ENCODE data around the gene MIPEP.
"Not testable (repeated sequence)": the region's sequence is repeated elsewhere in the genome, so short reads cannot be mapped to it uniquely, and the experiment has no call there.

The MIPEP gene

GRCh38 chr13:23893791-23894190, 4.6 kb upstream of the MIPEP start:
- not testable (repeated sequence) for H3K9me3 ChIP-seq (ENCODE audit: control insufficient read depth, low read length); H3K27ac ChIP-seq (ENCODE audit: insufficient read depth, low read depth, low read length, poor library complexity, severe bottlenecking); H3K4me1 ChIP-seq (ENCODE audit: control insufficient read depth, insufficient read depth, low read length); H3K36me3 ChIP-seq (ENCODE audit: control insufficient read depth, insufficient read depth, low read length); H3K4me3 ChIP-seq (ENCODE audit: insufficient read depth, low read depth, low read length); H3K27me3 ChIP-seq (ENCODE audit: control insufficient read depth, insufficient read depth, low read length, poor library complexity, severe bottlenecking)
- WGBS, 2 experiments = 100% methylated on average over 1 of the region's 4 CpGs; no CpG with 5 or more reads in 1 of the 2 experiments

DNA sequence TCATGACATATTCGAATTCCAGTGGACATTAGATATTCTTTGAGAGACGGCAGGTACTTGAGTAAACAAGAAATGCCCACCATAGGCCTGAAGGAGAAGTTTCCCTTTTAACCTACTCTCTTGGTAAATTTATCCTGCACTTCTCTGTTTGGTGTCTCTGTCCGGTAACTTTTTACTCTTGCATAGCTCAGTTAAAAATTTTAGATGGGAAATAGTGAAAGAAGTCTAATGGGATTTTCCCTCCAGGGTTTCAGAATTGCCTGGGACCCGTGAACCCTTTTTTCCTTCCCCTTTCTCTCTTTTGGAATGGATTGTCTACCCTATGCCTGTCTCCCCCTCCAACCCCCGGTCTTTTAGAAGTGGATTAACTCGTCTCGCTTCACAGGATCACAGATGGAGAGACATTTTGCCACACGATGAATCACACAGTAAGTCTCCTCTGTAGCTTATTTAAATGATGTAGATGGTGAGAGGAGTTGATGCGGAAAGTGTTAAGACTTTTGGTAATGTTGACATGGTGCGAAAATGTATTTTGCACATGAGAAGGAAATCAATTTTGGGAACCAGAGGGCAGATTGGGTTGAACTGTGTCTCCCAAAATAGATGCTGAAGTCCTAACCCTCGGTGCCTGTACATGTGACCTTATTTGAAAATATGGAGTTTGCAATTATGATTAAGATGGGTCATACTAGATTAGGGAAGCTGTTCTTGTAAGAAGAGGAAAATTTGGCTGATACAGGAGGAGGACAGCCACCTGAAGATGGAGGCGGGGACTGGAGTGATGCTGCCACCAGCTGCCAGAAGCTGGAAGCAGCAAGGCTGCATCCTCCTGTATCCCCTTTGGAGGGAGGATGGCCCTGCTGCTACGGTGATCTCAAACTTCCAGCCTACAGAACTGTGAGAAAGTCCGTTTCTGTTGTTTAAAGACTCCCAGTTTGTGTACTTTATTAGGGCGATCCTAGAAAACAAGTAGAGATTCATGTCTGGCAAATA, 711 bp upstream of the MIPEP start:
- peak overlapping the region; percentile 90 for H3K4me3 ChIP-seq (ENCODE audit: insufficient read depth, low read depth, low read length)
- peaks cover 11% of the 10 kb centered on the region for H3K4me1 ChIP-seq (ENCODE audit: control insufficient read depth, insufficient read depth, low read length)
- H3K27me3 ChIP-seq (ENCODE audit: control insufficient read depth, insufficient read depth, low read length, poor library complexity, severe bottlenecking) = no peaks in the 10 kb centered on the region
- no peaks in the 10 kb centered on the region for H3K9me3 ChIP-seq (ENCODE audit: control insufficient read depth, low read length)
- no peak overlapping the region for H3K27ac ChIP-seq (ENCODE audit: insufficient read depth, low read depth, low read length, poor library complexity, severe bottlenecking)
- 45 to 47% methylated on average over 15 of the region's 15 CpGs for WGBS, 2 experiments
- peaks cover under 1% of the 10 kb centered on the region for H3K36me3 ChIP-seq (ENCODE audit: control insufficient read depth, insufficient read depth, low read length)

DNA sequence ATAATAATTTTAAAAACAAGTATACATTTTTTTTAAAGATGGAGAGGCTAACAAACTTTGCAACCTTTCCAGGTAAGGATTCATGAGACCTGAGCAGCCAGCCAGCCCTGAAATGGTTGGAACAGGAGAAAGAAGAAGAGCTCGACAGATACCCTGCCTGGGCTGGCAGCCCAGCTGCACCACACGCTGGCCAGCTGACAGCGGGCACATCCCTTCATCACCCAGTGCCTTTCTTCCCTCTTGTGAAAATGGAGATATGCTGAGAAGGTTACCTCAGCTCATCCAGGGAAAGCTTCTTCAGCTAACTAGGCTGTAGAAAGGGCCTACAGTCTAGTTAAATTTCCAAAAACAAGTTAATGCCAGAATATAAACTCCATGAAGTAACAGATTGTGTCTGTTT, 4.8 kb downstream of the MIPEP start:
- H3K9me3 ChIP-seq (ENCODE audit: control insufficient read depth, low read length); H3K36me3 ChIP-seq (ENCODE audit: control insufficient read depth, insufficient read depth, low read length): not testable (repeated sequence)
- 84 to 88% methylated on average over 3 of the region's 3 CpGs for WGBS, 2 experiments

DNA sequence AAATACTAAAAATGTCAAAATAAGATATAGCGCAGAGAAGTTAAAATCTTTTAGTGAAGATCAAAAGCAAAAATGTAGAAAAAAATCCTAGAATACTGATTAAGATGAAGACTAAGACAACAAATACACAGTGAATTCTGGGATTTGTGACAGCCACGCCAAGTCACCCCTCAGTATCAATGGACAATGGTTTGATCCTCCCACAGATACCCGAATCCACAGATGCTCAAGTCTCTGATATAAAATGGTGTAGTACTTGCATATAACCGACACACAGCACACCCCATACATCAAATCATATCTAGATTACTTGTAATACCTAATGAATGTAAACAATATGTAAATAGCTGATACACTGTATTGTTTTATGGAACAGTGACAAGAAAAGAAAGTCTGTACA, 5.9 kb downstream of the MIPEP start:
- Histone ChIP-seq H3K27me3 (ENCODE audit: control insufficient read depth, insufficient read depth, low read length, poor library complexity, severe bottlenecking) (no peaks in the 10 kb centered on the region), H3K36me3 (ENCODE audit: control insufficient read depth, insufficient read depth, low read length) (peaks cover 11% of the 10 kb centered on the region), H3K4me3 (ENCODE audit: insufficient read depth, low read depth, low read length) (no peak overlapping the region), H3K4me1 (ENCODE audit: control insufficient read depth, insufficient read depth, low read length) (peaks cover 4% of the 10 kb centered on the region), H3K27ac (ENCODE audit: insufficient read depth, low read depth, low read length, poor library complexity, severe bottlenecking) (no peak overlapping the region), H3K9me3 (ENCODE audit: control insufficient read depth, low read length) (no peaks in the 10 kb centered on the region)
- WGBS, 2 experiments = 100% methylated on average over 2 to 4 of the region's 4 CpGs

More for the DNA sequence above, 4.8 kb downstream of the MIPEP start:
- H3K27me3 ChIP-seq (ENCODE audit: control insufficient read depth, insufficient read depth, low read length, poor library complexity, severe bottlenecking); H3K4me1 ChIP-seq (ENCODE audit: control insufficient read depth, insufficient read depth, low read length); H3K4me3 ChIP-seq (ENCODE audit: insufficient read depth, low read depth, low read length); H3K27ac ChIP-seq (ENCODE audit: insufficient read depth, low read depth, low read length, poor library complexity, severe bottlenecking): not testable (repeated sequence)

DNA sequence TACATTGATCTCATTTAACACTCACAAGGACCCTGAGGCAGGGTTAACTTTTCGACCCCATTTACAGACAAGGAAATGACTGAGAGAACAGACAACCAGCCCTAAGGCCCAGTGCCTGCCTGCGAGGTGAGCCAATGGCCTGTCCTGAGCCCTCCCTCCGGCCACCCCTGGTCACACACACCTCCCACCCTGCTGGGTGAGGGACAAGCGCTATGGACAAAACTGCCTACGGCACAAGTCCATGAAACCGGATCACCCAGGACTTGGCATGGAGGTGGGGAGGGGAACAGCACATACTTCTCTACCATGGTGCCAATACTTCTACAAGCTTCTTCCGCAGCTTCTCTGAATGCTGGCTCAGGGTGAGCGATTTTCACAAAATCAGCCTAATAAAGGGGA, 7.8 kb downstream of the MIPEP start:
- H3K4me1 ChIP-seq (ENCODE audit: control insufficient read depth, insufficient read depth, low read length); H3K4me3 ChIP-seq (ENCODE audit: insufficient read depth, low read depth, low read length); H3K27me3 ChIP-seq (ENCODE audit: control insufficient read depth, insufficient read depth, low read length, poor library complexity, severe bottlenecking); H3K27ac ChIP-seq (ENCODE audit: insufficient read depth, low read depth, low read length, poor library complexity, severe bottlenecking); H3K9me3 ChIP-seq (ENCODE audit: control insufficient read depth, low read length): not testable (repeated sequence)
- 97% methylated on average over 8 of the region's 8 CpGs for WGBS, 2 experiments
- H3K36me3 ChIP-seq (ENCODE audit: control insufficient read depth, insufficient read depth, low read length) = peaks cover 11% of the 10 kb centered on the region

- peaks cover 11% of the 10 kb centered on the region for H3K36me3 ChIP-seq (ENCODE audit: control insufficient read depth, insufficient read depth, low read length)
- H3K4me3 ChIP-seq (ENCODE audit: insufficient read depth, low read depth, low read length); H3K4me1 ChIP-seq (ENCODE audit: control insufficient read depth, insufficient read depth, low read length); H3K9me3 ChIP-seq (ENCODE audit: control insufficient read depth, low read length); H3K27me3 ChIP-seq (ENCODE audit: control insufficient read depth, insufficient read depth, low read length, poor library complexity, severe bottlenecking); H3K27ac ChIP-seq (ENCODE audit: insufficient read depth, low read depth, low read length, poor library complexity, severe bottlenecking): not testable (repeated sequence)
- 93 to 97% methylated on average over 9 to 11 of the region's 18 CpGs for WGBS, 2 experiments
Observed at GRCh38 chr13:23880493-23881401, 8.5 kb downstream of the MIPEP start.

GRCh38 chr13:23877286-23877685, 11.9 kb downstream of the MIPEP start:
- H3K4me1 ChIP-seq (ENCODE audit: control insufficient read depth, insufficient read depth, low read length) = no peaks in the 10 kb centered on the region
- H3K4me3 ChIP-seq (ENCODE audit: insufficient read depth, low read depth, low read length) = no peak overlapping the region
- no peaks in the 10 kb centered on the region for H3K9me3 ChIP-seq (ENCODE audit: control insufficient read depth, low read length)
- no peak overlapping the region for H3K27ac ChIP-seq (ENCODE audit: insufficient read depth, low read depth, low read length, poor library complexity, severe bottlenecking)
- no peaks in the 10 kb centered on the region for H3K27me3 ChIP-seq (ENCODE audit: control insufficient read depth, insufficient read depth, low read length, poor library complexity, severe bottlenecking)
- H3K36me3 ChIP-seq (ENCODE audit: control insufficient read depth, insufficient read depth, low read length) = peaks cover 6% of the 10 kb centered on the region
- 93% methylated on average over 3 to 4 of the region's 4 CpGs for WGBS, 2 experiments

GRCh38 chr13:23876265-23876664, 12.9 kb downstream of the MIPEP start:
- H3K9me3 ChIP-seq (ENCODE audit: control insufficient read depth, low read length) = no peaks in the 10 kb centered on the region
- 71 to 84% methylated on average over 2 of the region's 2 CpGs for WGBS, 2 experiments
- no peak overlapping the region for H3K27ac ChIP-seq (ENCODE audit: insufficient read depth, low read depth, low read length, poor library complexity, severe bottlenecking)
- H3K4me1 ChIP-seq (ENCODE audit: control insufficient read depth, insufficient read depth, low read length) = no peaks in the 10 kb centered on the region
- no peak overlapping the region for H3K4me3 ChIP-seq (ENCODE audit: insufficient read depth, low read depth, low read length)
- H3K36me3 ChIP-seq (ENCODE audit: control insufficient read depth, insufficient read depth, low read length) = peaks cover 6% of the 10 kb centered on the region
- H3K27me3 ChIP-seq (ENCODE audit: control insufficient read depth, insufficient read depth, low read length, poor library complexity, severe bottlenecking) = no peaks in the 10 kb centered on the region

GRCh38 chr13:23871616-23872220, 17.5 kb downstream of the MIPEP start:
- Histone ChIP-seq H3K4me3 (ENCODE audit: insufficient read depth, low read depth, low read length) (no peak overlapping the region), H3K27ac (ENCODE audit: insufficient read depth, low read depth, low read length, poor library complexity, severe bottlenecking) (no peak overlapping the region), H3K4me1 (ENCODE audit: control insufficient read depth, insufficient read depth, low read length) (peaks cover 5% of the 10 kb centered on the region), H3K9me3 (ENCODE audit: control insufficient read depth, low read length) (no peaks in the 10 kb centered on the region), H3K27me3 (ENCODE audit: control insufficient read depth, insufficient read depth, low read length, poor library complexity, severe bottlenecking) (no peaks in the 10 kb centered on the region), H3K36me3 (ENCODE audit: control insufficient read depth, insufficient read depth, low read length) (no peaks in the 10 kb centered on the region)
- WGBS, 2 experiments = 100% methylated on average over 2 of the region's 2 CpGs
